CD4-positive, alpha-beta T cell treated with Interleukin-1 beta for 1 hour (primary cell): ENCODE measurements around the gene ALDH16A1.

Experiments used
- DNase-seq, 2 donors: peaks; one replicate each; pipeline ENCODE4 v3.0.0-alpha.2; 2020 to 2022

The ALDH16A1 gene

GRCh38 chr19:49490287-49491029 is 37.4 kb downstream of the ALDH16A1 start:
- DNase-seq: peak in 1 of 2 donors; percentile 37

GRCh38 chr19:49491030-49491803 is 38.2 kb downstream of the ALDH16A1 start:
- DNase-seq: no peak

GRCh38 chr19:49491804-49492572 is 39.0 kb downstream of the ALDH16A1 start:
- no peak for DNase-seq

GRCh38 chr19:49492573-49493405 is 39.8 kb downstream of the ALDH16A1 start:
- DNase-seq: peak in 1 of 2 donors; percentile 31

- no peak for DNase-seq
These were observed 43.6 kb downstream of the ALDH16A1 start for GRCh38 chr19:49496574-49497008.

GRCh38 chr19:49497047-49497788 is 44.2 kb downstream of the ALDH16A1 start:
- DNase-seq: peak; percentile 86 to 88

- DNase-seq: peak in 1 of 2 donors; percentile 47
These were observed 44.7 kb downstream of the ALDH16A1 start for GRCh38 chr19:49497789-49498103.

GRCh38 chr19:49498475-49498874 is 45.5 kb downstream of the ALDH16A1 start:
- DNase-seq: peak in 1 of 2 donors; percentile 42

- peak; percentile 61 to 67 for DNase-seq
These were observed 46.1 kb downstream of the ALDH16A1 start for GRCh38 chr19:49499030-49499670.

GRCh38 chr19:49502866-49503581 is 50.0 kb downstream of the ALDH16A1 start:
- peak; percentile 67 to 75 for DNase-seq

GRCh38 chr19:49503582-49503962 is 50.5 kb downstream of the ALDH16A1 start:
- DNase-seq: no peak

- DNase-seq: peak; percentile 79 to 87
These were observed 53.6 kb downstream of the ALDH16A1 start for GRCh38 chr19:49506575-49507105.

GRCh38 chr19:49507803-49508494 is 54.9 kb downstream of the ALDH16A1 start:
- no peak for DNase-seq

- peak; percentile 36 to 40 for DNase-seq
These were observed 60.1 kb downstream of the ALDH16A1 start for GRCh38 chr19:49512970-49513745.

- no peak for DNase-seq
These were observed 60.7 kb downstream of the ALDH16A1 start for GRCh38 chr19:49513746-49514118.

- no peak for DNase-seq
These were observed 61.1 kb downstream of the ALDH16A1 start for GRCh38 chr19:49514151-49514550.

GRCh38 chr19:49515767-49516166 is 62.7 kb downstream of the ALDH16A1 start:
- peak in 1 of 2 donors; percentile 61 for DNase-seq

GRCh38 chr19:49518033-49518432 is 65.0 kb downstream of the ALDH16A1 start:
- DNase-seq: no peak
